CD14-positive monocyte (primary cell): ENCODE measurements around the gene BBLN. TPM values are rescaled to one million over a fixed set of nuclear protein-coding genes. Genes with fewer than 3 reads are reported as not detected.

Experiments
- DNase-seq, 3 donors: peaks; one replicate each; pipeline ENCODE4 v3.0.0-alpha.2; 2011 to 2022
- H2AFZ ChIP-seq: 2 replicates; pipeline ENCODE4 v1.6.0; 2012; ENCODE audit warnings: mild to moderate bottlenecking, low read depth, low read length, inconsistent platforms; ENCODE audit not compliant: insufficient read depth, poor library complexity, severe bottlenecking
- H3K27ac ChIP-seq, 2 donors: 1 replicate in 1 of 2; 2 replicates in 1 of 2; pipeline ENCODE4 v1.5.1; 2012 to 2013; ENCODE audit warnings: low read length in 2 of 2, control low read depth in 1 of 2, inconsistent platforms in 1 of 2, low read depth in 1 of 2, mild to moderate bottlenecking in 1 of 2
- H3K27me3 ChIP-seq, 2 donors: one replicate each; pipeline versions ENCODE4 v1.6.0 to v1.6.1; 2011 to 2013; ENCODE audit warnings: low read length in 2 of 2; ENCODE audit not compliant: control insufficient read depth in 2 of 2, insufficient read depth in 2 of 2
- H3K36me3 ChIP-seq, 2 donors: replicated peaks in 1 of 2; 1 replicate in 1 of 2; 2 replicates in 1 of 2; pipeline versions ENCODE4 v1.5.1 to v1.6.1; 2012 to 2013; ENCODE audit warnings: low read length in 2 of 2, control low read depth in 1 of 2, inconsistent platforms in 1 of 2, mild to moderate bottlenecking in 1 of 2; ENCODE audit not compliant: insufficient read depth in 2 of 2, control insufficient read depth in 1 of 2
- H3K4me1 ChIP-seq, 2 donors: 1 replicate in 1 of 2; 2 replicates in 1 of 2; pipeline versions ENCODE4 v1.5.1 to v1.6.1; 2012 to 2013; ENCODE audit warnings: low read length in 2 of 2, control low read depth in 1 of 2, inconsistent platforms in 1 of 2, mild to moderate bottlenecking in 1 of 2, moderate library complexity in 1 of 2; ENCODE audit not compliant: insufficient read depth in 2 of 2, control insufficient read depth in 1 of 2
- H3K4me2 ChIP-seq: replicated peaks from 2 replicates; pipeline ENCODE3; 2012; ENCODE audit warnings: low read length, moderate library complexity, mild to moderate bottlenecking; ENCODE audit not compliant: poor library complexity, severe bottlenecking; ENCODE audit errors: extremely low read depth
- H3K4me3 ChIP-seq, 3 experiments: fragments of 200-600 bp in 1 of 3; sonication (generic) in 1 of 3; replicated peaks in 1 of 3; 1 replicate in 2 of 3; 2 replicates in 1 of 3; pipeline ENCODE4 v1.5.1; 2011 to 2013; ENCODE audit warnings: low read length in 3 of 3, mild to moderate bottlenecking in 3 of 3, control low read depth in 2 of 3, low read depth in 2 of 3, inconsistent platforms in 1 of 3, moderate library complexity in 1 of 3
- H3K79me2 ChIP-seq: 2 replicates; pipeline ENCODE4 v1.6.0; 2012; ENCODE audit warnings: mild to moderate bottlenecking, control low read depth, inconsistent platforms, low read length, moderate library complexity; ENCODE audit not compliant: insufficient read depth
- H3K9ac ChIP-seq: 2 replicates; pipeline ENCODE4 v1.6.0; 2017; ENCODE audit warnings: low read length, mild to moderate bottlenecking; ENCODE audit not compliant: insufficient read depth, poor library complexity, severe bottlenecking
- H3K9me3 ChIP-seq, 2 donors: replicated peaks in 1 of 2; 1 replicate in 1 of 2; 2 replicates in 1 of 2; pipeline versions ENCODE4 v1.5.1 to v1.6.1; 2012 to 2013; ENCODE audit warnings: low read length in 2 of 2, control low read depth in 1 of 2; ENCODE audit not compliant: control insufficient read depth in 1 of 2, insufficient read depth in 1 of 2
- H4K20me1 ChIP-seq: 2 replicates; pipeline ENCODE4 v1.6.0; 2012; ENCODE audit warnings: mild to moderate bottlenecking, low read length, control low read depth, moderate library complexity; ENCODE audit not compliant: insufficient read depth
- H3K27ac Mint-ChIP-seq, 7 donors: one replicate each; pipeline ENCODE4 v1.8.0; 2020; ENCODE audit warnings: mild to moderate bottlenecking in 7 of 7, mixed read lengths in 7 of 7, moderate library complexity in 6 of 7, inconsistent platforms in 2 of 7
- H3K27me3 Mint-ChIP-seq, 3 donors: one replicate each; pipeline ENCODE4 v1.8.0; 2021 to 2022; ENCODE audit warnings: low read depth in 3 of 3, mild to moderate bottlenecking in 3 of 3, mixed read lengths in 3 of 3, moderate library complexity in 3 of 3, inconsistent platforms in 1 of 3
- H3K36me3 Mint-ChIP-seq, 2 donors: one replicate each; pipeline ENCODE4 v1.8.0; 2020; ENCODE audit warnings: mixed read lengths in 2 of 2, inconsistent platforms in 1 of 2, mild to moderate bottlenecking in 1 of 2
- H3K4me1 Mint-ChIP-seq: one replicate; pipeline ENCODE4 v1.8.0; 2020; ENCODE audit warnings: mild to moderate bottlenecking, mixed read lengths
- H3K4me3 Mint-ChIP-seq, 2 donors: one replicate each; pipeline ENCODE4 v1.8.0; 2020; ENCODE audit warnings: mild to moderate bottlenecking in 2 of 2, mixed read lengths in 2 of 2, moderate library complexity in 1 of 2
- H3K9me3 Mint-ChIP-seq, 7 donors: one replicate each; pipeline ENCODE4 v1.8.0; 2020 to 2022; ENCODE audit warnings: mixed read lengths in 7 of 7, mild to moderate bottlenecking in 6 of 7, moderate library complexity in 6 of 7, inconsistent platforms in 2 of 7
- WGBS: methylation state at CpG from one replicate; pipeline ENCODE4 v1.1.5; 2013; ENCODE audit warnings: missing lambda C conversion rate; ENCODE audit not compliant: insufficient coverage; 5-methylcytosine and 5-hydroxymethylcytosine counted together
- intact Hi-C, 2 donors: fragments of 100-400 bp; cut with micrococcal nuclease; formaldehyde crosslinking; loops; one replicate each; pipeline versions ENCODE4 v1.15.0 to v1.15.1; 2023
- polyA plus RNA-seq, 3 donors: library from polyadenylated mRNA; depleted of rRNA in 1 of 3; unstranded in 2 of 3; stranded (reverse) in 1 of 3; fragments of 300-500 nt in 2 of 3; fragments of >200 nt in 1 of 3; fragmentation: Illumina TruSeq in 2 of 3; gene quantifications; 1 replicate in 2 of 3; 2 replicates in 1 of 3; pipeline ENCODE4 v1.2.3, GENCODE V29; 2012 to 2021
- TF ChIP-seq, protein P1 (sequence below): fragments of 200-600 bp; IDR thresholded peaks from one replicate; pipeline ENCODE4 v1.8.0; 2022; ENCODE audit warnings: antibody characterized with exemption, mild to moderate bottlenecking

The BBLN gene
- polyA plus RNA-seq, 3 donors: 51.5 to 74.8 (median 54.5) TPM

DNA sequence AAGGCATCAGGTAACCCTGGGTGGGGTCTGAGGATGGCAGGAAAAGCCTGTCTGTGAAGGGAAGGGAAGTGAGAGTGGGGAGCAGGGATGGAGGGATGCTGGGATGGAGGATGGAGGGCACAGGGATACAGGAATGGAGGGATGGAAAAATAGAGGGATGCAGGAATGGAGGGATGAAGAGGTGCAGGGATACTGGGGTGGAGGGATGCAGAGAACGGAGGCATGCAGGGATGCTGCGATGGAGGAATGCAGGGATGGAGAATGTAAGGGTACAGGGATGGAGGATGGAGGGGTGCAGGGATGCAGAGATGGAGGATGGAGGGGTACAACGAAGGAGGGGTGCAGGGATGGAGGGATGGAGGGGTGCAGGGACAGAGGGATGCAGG lies 41.6 kb upstream of the BBLN start:
- intact Hi-C loops: loop anchor here in 1 of 2 donors (5.0 kb wide), 1 partner anchor 176 kb away; no protein-coding TSS in a partner anchor
- H3K27ac Mint-ChIP-seq: no peak overlapping the region
- Histone ChIP-seq H3K9me3 (no peaks in the 10 kb centered on the region), H2AFZ (no peak overlapping the region), H3K27ac (no peak overlapping the region), H3K27me3 (no peaks in the 10 kb centered on the region), H3K4me1 (peaks cover 8 to 17% of the 10 kb centered on the region in 2 donors), H3K4me2 (no peak overlapping the region), H3K4me3 (no peak overlapping the region), H3K9ac (no peak overlapping the region), H3K79me2 (no peaks in the 10 kb centered on the region), H4K20me1 (no peaks in the 10 kb centered on the region), H3K36me3 (peaks cover 31 to 32% of the 10 kb centered on the region in 2 donors)
- H3K9me3 Mint-ChIP-seq: peaks cover 0 to under 1% (median 0%) of the 10 kb centered on the region in 7 donors
- peaks cover 2 to 6% (median 3%) of the 10 kb centered on the region in 3 donors for H3K27me3 Mint-ChIP-seq
- WGBS: 89% methylated on average over 3 of the region's 3 CpGs
- DNase-seq: no peak
- no peak overlapping the region for H3K4me3 Mint-ChIP-seq
- peaks cover 32 to 50% of the 10 kb centered on the region in 2 donors for H3K36me3 Mint-ChIP-seq
- H3K4me1 Mint-ChIP-seq: peaks cover 15% of the 10 kb centered on the region
- TF ChIP-seq, protein P1, sequence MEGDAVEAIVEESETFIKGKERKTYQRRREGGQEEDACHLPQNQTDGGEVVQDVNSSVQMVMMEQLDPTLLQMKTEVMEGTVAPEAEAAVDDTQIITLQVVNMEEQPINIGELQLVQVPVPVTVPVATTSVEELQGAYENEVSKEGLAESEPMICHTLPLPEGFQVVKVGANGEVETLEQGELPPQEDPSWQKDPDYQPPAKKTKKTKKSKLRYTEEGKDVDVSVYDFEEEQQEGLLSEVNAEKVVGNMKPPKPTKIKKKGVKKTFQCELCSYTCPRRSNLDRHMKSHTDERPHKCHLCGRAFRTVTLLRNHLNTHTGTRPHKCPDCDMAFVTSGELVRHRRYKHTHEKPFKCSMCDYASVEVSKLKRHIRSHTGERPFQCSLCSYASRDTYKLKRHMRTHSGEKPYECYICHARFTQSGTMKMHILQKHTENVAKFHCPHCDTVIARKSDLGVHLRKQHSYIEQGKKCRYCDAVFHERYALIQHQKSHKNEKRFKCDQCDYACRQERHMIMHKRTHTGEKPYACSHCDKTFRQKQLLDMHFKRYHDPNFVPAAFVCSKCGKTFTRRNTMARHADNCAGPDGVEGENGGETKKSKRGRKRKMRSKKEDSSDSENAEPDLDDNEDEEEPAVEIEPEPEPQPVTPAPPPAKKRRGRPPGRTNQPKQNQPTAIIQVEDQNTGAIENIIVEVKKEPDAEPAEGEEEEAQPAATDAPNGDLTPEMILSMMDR: no peak

DNA sequence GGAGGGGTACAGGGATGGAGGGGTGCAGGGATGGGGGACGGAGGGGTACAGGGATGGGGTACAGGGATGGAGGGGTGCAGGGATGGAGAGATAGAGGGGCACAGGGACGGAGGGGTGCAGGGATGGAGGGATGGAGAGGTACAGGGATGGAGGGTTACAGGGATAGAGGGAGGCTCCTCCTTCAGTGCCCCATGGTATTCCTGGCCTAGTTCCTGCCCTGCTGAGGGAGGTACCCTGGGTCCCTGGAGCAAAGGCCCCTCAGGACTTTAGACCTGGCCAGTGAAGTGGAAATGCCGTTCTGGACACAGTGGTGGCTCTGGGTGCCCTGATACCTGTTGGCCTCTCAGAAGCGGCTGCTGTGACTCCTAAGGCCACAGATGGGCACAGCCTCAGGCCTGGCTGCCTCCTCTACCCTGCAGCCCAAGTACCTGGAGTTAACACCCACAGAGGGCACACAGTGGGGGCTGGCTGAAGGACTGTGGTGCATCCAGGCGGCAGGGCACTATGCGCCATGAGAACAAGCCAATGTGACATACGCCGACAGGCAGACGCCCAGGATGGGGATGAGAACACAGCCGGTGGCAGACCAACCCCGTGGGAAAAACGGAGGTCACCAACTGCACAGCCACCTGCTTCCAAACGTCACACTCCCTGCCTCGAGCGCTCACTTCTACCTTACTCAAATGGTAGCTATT lies 40.9 kb upstream of the BBLN start:
- H3K27ac Mint-ChIP-seq: no peak overlapping the region
- H3K27ac ChIP-seq: no peak overlapping the region
- no peak overlapping the region for H3K4me2 ChIP-seq
- peaks cover 37% of the 10 kb centered on the region in 2 donors for H3K36me3 ChIP-seq
- H3K9me3 Mint-ChIP-seq: no peaks in the 10 kb centered on the region
- TF ChIP-seq, protein P1: no peak
- no peak for DNase-seq
- H3K36me3 Mint-ChIP-seq: peaks cover 35 to 53% of the 10 kb centered on the region in 2 donors
- H3K4me3 Mint-ChIP-seq: no peak overlapping the region
- intact Hi-C loops: loop anchor here in 1 of 2 donors (5.0 kb wide), 1 partner anchor 177 kb away; no protein-coding TSS in a partner anchor
- H4K20me1 ChIP-seq: no peaks in the 10 kb centered on the region
- no peak overlapping the region for H3K9ac ChIP-seq
- no peaks in the 10 kb centered on the region for H3K9me3 ChIP-seq
- H3K79me2 ChIP-seq: no peaks in the 10 kb centered on the region
- no peak overlapping the region for H2AFZ ChIP-seq
- WGBS: 92% methylated on average over 9 of the region's 15 CpGs
- H3K4me3 ChIP-seq: no peak overlapping the region
- H3K4me1 Mint-ChIP-seq: peaks cover 15% of the 10 kb centered on the region
- peaks cover 8 to 17% of the 10 kb centered on the region in 2 donors for H3K4me1 ChIP-seq
- H3K27me3 Mint-ChIP-seq: peaks cover 2 to 6% (median 3%) of the 10 kb centered on the region in 3 donors
- H3K27me3 ChIP-seq: no peaks in the 10 kb centered on the region
